PFSK-1 (cell line): Measurements from ENCODE around the gene CAMK2N1.

ENCODE experiments used
- FOXP2 ChIP-seq: optimal IDR thresholded peaks from 2 replicates; pipeline ENCODE3; 2011; ENCODE audit warnings: borderline replicate concordance, control low read depth, inconsistent platforms; ENCODE audit not compliant: insufficient read depth; ENCODE audit errors: extremely low read length, extremely low read depth
- POLR2AphosphoS5 ChIP-seq: IDR thresholded peaks from 2 replicates; pipeline ENCODE4 v1.6.1; 2012; ENCODE audit warnings: low read depth, mild to moderate bottlenecking, control low read depth, low read length, moderate library complexity
- REST ChIP-seq, 2 experiments: IDR thresholded peaks; 2 replicates each; pipeline versions ENCODE4 v1.6.1 to v1.8.0; 2011 to 2012; ENCODE audit warnings: low read depth in 2 of 2, low read length in 2 of 2, control low read depth in 1 of 2, inconsistent platforms in 1 of 2, mild to moderate bottlenecking in 1 of 2, moderate library complexity in 1 of 2; ENCODE audit not compliant: insufficient read depth in 1 of 2
- SIN3A ChIP-seq: IDR thresholded peaks from 2 replicates; pipeline ENCODE4 v1.6.1; 2012; ENCODE audit warnings: mild to moderate bottlenecking, low read length, moderate library complexity, borderline replicate concordance; ENCODE audit not compliant: insufficient read depth
- TAF1 ChIP-seq: IDR thresholded peaks from 2 replicates; pipeline ENCODE4 v1.6.1; 2012; ENCODE audit warnings: low read length, control low read depth, borderline replicate concordance; ENCODE audit not compliant: insufficient read depth

GRCh38 chr1:20469406-20470076 lies 16.5 kb downstream of the CAMK2N1 start:
- no peak for TF ChIP-seq REST (IDR thresholded peaks at IDR 0.05; ENCODE audit: insufficient read depth in 1 of 2, low read depth in 2 of 2, low read length in 2 of 2)
- no peak for TF ChIP-seq POLR2AphosphoS5
- TF ChIP-seq TAF1, result no peak
- TF ChIP-seq SIN3A, result no peak
- TF ChIP-seq FOXP2, result no peak
